ENCODE results near the gene CMIP.

CMIP gene

GRCh38 chr16:81560979-81561657 is 116.5 kb downstream of the CMIP start:
- H3K4me1 Mint-ChIP-seq, result peaks cover 24% of the 10 kb centered on the region
- H3K27me3 Mint-ChIP-seq (ENCODE audit: low read depth), result no peaks in the 10 kb centered on the region
- no peak overlapping the region for H3K27ac Mint-ChIP-seq

GRCh38 chr16:81562174-81562849 is 117.7 kb downstream of the CMIP start:
- peaks cover 20% of the 10 kb centered on the region for H3K4me1 Mint-ChIP-seq
- no peak overlapping the region for H3K4me3 Mint-ChIP-seq
- H3K9me3 Mint-ChIP-seq, result no peaks in the 10 kb centered on the region
- peak overlapping the region in 1 of 3 experiments; percentile 4 for H3K27ac Mint-ChIP-seq
- H3K36me3 Mint-ChIP-seq (ENCODE audit: low read depth), result no peaks in the 10 kb centered on the region
- no peak for TF ChIP-seq CTCF (IDR thresholded peaks at IDR 0.05; ENCODE audit: unreplicated experiment in 3 of 3)
- H3K27me3 Mint-ChIP-seq (ENCODE audit: low read depth), result no peaks in the 10 kb centered on the region

More at GRCh38 chr16:81560979-81561657, 116.5 kb downstream of the CMIP start:
- TF ChIP-seq CTCF (IDR thresholded peaks at IDR 0.05; ENCODE audit: unreplicated experiment in 3 of 3), result no peak
- Mint-ChIP-seq H3K4me3 (no peak overlapping the region), H3K9me3 (no peaks in the 10 kb centered on the region), H3K36me3 (ENCODE audit: low read depth) (peaks cover 4% of the 10 kb centered on the region)

- no peaks in the 10 kb centered on the region for H3K27me3 Mint-ChIP-seq (ENCODE audit: low read depth)
- H3K27ac Mint-ChIP-seq, result no peak overlapping the region
- no peaks in the 10 kb centered on the region for H3K36me3 Mint-ChIP-seq (ENCODE audit: low read depth)
- H3K4me3 Mint-ChIP-seq, result no peak overlapping the region
- peaks cover 20% of the 10 kb centered on the region for H3K4me1 Mint-ChIP-seq
- TF ChIP-seq CTCF (IDR thresholded peaks at IDR 0.05; ENCODE audit: unreplicated experiment in 3 of 3), result no peak
- H3K9me3 Mint-ChIP-seq, result no peaks in the 10 kb centered on the region
Measured at GRCh38 chr16:81562926-81563325, 118.3 kb downstream of the CMIP start.

- Mint-ChIP-seq H3K36me3 (ENCODE audit: low read depth) (no peaks in the 10 kb centered on the region), H3K27ac (peak overlapping the region; percentile 6 to 43 (median 20)), H3K4me1 (peaks cover 35% of the 10 kb centered on the region), H3K27me3 (ENCODE audit: low read depth) (no peaks in the 10 kb centered on the region), H3K9me3 (no peaks in the 10 kb centered on the region), H3K4me3 (no peak overlapping the region)
- no peak for TF ChIP-seq CTCF (IDR thresholded peaks at IDR 0.05; ENCODE audit: unreplicated experiment in 3 of 3)
Measured at GRCh38 chr16:81564421-81564911, 119.9 kb downstream of the CMIP start.

GRCh38 chr16:81565321-81566028 is 120.9 kb downstream of the CMIP start:
- Mint-ChIP-seq H3K9me3 (no peaks in the 10 kb centered on the region), H3K4me3 (no peak overlapping the region), H3K36me3 (ENCODE audit: low read depth) (no peaks in the 10 kb centered on the region), H3K27ac (no peak overlapping the region), H3K4me1 (peaks cover 41% of the 10 kb centered on the region), H3K27me3 (ENCODE audit: low read depth) (no peaks in the 10 kb centered on the region)
- TF ChIP-seq CTCF (IDR thresholded peaks at IDR 0.05; ENCODE audit: unreplicated experiment in 3 of 3), result no peak
